Dedifferentiated amniotic fluid mesenchymal stem cell (primary cell): ENCODE data around the gene NCS1.

Experiments
- DNase-seq: peaks from one replicate; pipeline ENCODE4 v3.0.0-alpha.2; 2016; ENCODE audit errors: extremely low spot score

Gene NCS1

GRCh38 chr9:130193531-130194377 is 21.6 kb downstream of the NCS1 start:
- DNase-seq = no peak

GRCh38 chr9:130194378-130194932 is 22.3 kb downstream of the NCS1 start:
- no peak for DNase-seq

GRCh38 chr9:130195638-130196037 is 23.4 kb downstream of the NCS1 start:
- no peak for DNase-seq

- DNase-seq = no peak
These were observed 24.4 kb downstream of the NCS1 start for GRCh38 chr9:130196643-130197042.

- DNase-seq = no peak
These were observed 25.2 kb downstream of the NCS1 start for GRCh38 chr9:130197386-130197785.

GRCh38 chr9:130197888-130198287 is 25.7 kb downstream of the NCS1 start:
- no peak for DNase-seq

GRCh38 chr9:130198501-130199179 is 26.4 kb downstream of the NCS1 start:
- DNase-seq = no peak

GRCh38 chr9:130199605-130200004 is 27.4 kb downstream of the NCS1 start:
- DNase-seq = no peak

GRCh38 chr9:130200038-130200849 is 28.0 kb downstream of the NCS1 start:
- DNase-seq = peak; percentile 52

GRCh38 chr9:130201399-130201873 is 29.2 kb downstream of the NCS1 start:
- no peak for DNase-seq

- no peak for DNase-seq
These were observed 29.8 kb downstream of the NCS1 start for GRCh38 chr9:130201974-130202373.

GRCh38 chr9:130204341-130204740 is 32.1 kb downstream of the NCS1 start:
- no peak for DNase-seq

GRCh38 chr9:130204959-130205358 is 32.8 kb downstream of the NCS1 start:
- DNase-seq = no peak

- no peak for DNase-seq
These were observed 33.7 kb downstream of the NCS1 start for GRCh38 chr9:130205912-130206311.

- no peak for DNase-seq
These were observed 34.4 kb downstream of the NCS1 start for GRCh38 chr9:130206579-130206978.

- no peak for DNase-seq
These were observed 35.2 kb downstream of the NCS1 start for GRCh38 chr9:130207241-130207992.

- no peak for DNase-seq
These were observed 36.6 kb downstream of the NCS1 start for GRCh38 chr9:130208600-130209347.

- DNase-seq = no peak
These were observed 37.2 kb downstream of the NCS1 start for GRCh38 chr9:130209422-130209821.

- DNase-seq = no peak
These were observed 39.5 kb downstream of the NCS1 start for GRCh38 chr9:130211548-130212226.
